Measurements from ENCODE around the gene STAMBP.

DNA sequence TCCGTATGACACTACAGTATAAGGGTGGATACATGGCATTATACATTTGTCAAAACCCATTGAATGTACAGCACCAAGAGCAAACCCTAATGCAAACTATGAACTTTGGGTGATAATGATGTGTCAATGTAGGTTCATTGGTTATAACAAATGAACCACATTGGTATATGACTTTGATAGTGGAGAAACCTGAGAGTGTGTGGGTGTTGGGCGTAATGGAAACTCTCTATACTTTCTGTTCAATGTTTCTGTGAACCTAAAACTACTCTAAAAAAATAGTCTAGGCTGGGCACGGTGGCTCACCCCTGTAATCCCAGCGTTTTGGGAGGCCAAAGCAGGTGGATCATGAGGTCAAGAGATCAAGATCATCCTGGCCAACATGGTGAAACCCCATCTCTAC, 57.6 kb downstream of the STAMBP start:
- TF ChIP-seq CTCF (conservative IDR thresholded peaks at IDR 0.05 in 1 of 2, IDR thresholded peaks at IDR 0.05 in 1 of 2; ENCODE audit: low read depth in 1 of 2, low read length in 2 of 2): no peak
- no peak for TF ChIP-seq EZH2 (IDR thresholded peaks at IDR 0.05; ENCODE audit: low read length, missing control alignments)
